RPMI8226 (cell line): ENCODE measurements around the gene TCP11.
"Not testable (repeated sequence)": the region's sequence is repeated elsewhere in the genome, so short reads cannot be mapped to it uniquely, and the experiment has no call there.

Experiments
- DNase-seq: peaks from one replicate; pipeline ENCODE4 v3.0.0-alpha.2; 2015

The TCP11 gene

GRCh38 chr6:35142588-35143569 is 1.7 kb upstream of the TCP11 start:
- no peak for DNase-seq

GRCh38 chr6:35140639-35141006 is 516 bp downstream of the TCP11 start:
- DNase-seq, result no peak

GRCh38 chr6:35139924-35140638 is 1.1 kb downstream of the TCP11 start:
- DNase-seq, result peak; percentile 63

- DNase-seq, result no peak
Observed at GRCh38 chr6:35139470-35139869, 1.7 kb downstream of the TCP11 start.

- DNase-seq, result not testable (repeated sequence)
Observed at GRCh38 chr6:35138191-35138590, 2.9 kb downstream of the TCP11 start.

GRCh38 chr6:35136185-35136584 is 5.0 kb downstream of the TCP11 start:
- DNase-seq, result no peak

- no peak for DNase-seq
Observed at GRCh38 chr6:35128496-35128895, 12.6 kb downstream of the TCP11 start.

- no peak for DNase-seq
Observed at GRCh38 chr6:35128042-35128441, 13.1 kb downstream of the TCP11 start.

- DNase-seq, result no peak
Observed at GRCh38 chr6:35124356-35124755, 16.8 kb downstream of the TCP11 start.

- DNase-seq, result no peak
Observed at GRCh38 chr6:35120746-35121145, 20.4 kb downstream of the TCP11 start.

- no peak for DNase-seq
Observed at GRCh38 chr6:35108309-35108885, 32.7 kb downstream of the TCP11 start.

GRCh38 chr6:35107761-35108160 is 33.4 kb downstream of the TCP11 start:
- DNase-seq, result not testable (repeated sequence)

- not testable (repeated sequence) for DNase-seq
Observed at GRCh38 chr6:35107208-35107607, 33.9 kb downstream of the TCP11 start.

GRCh38 chr6:35106061-35106460 is 35.1 kb downstream of the TCP11 start:
- not testable (repeated sequence) for DNase-seq

GRCh38 chr6:35105078-35105477 is 36.1 kb downstream of the TCP11 start:
- no peak for DNase-seq

- DNase-seq, result no peak
Observed at GRCh38 chr6:35099116-35099515, 42.0 kb downstream of the TCP11 start.

- no peak for DNase-seq
Observed at GRCh38 chr6:35096129-35096862, 44.8 kb downstream of the TCP11 start.

GRCh38 chr6:35094183-35094582 is 47.0 kb downstream of the TCP11 start:
- no peak for DNase-seq

- DNase-seq, result no peak
Observed at GRCh38 chr6:35093783-35094182, 47.4 kb downstream of the TCP11 start.

- no peak for DNase-seq
Observed at GRCh38 chr6:35093118-35093445, 48.1 kb downstream of the TCP11 start.

- no peak for DNase-seq
Observed at GRCh38 chr6:35092362-35093117, 48.6 kb downstream of the TCP11 start.

- DNase-seq, result no peak
Observed at GRCh38 chr6:35091346-35092083, 49.6 kb downstream of the TCP11 start.
